ENCODE measurements around the gene JAK1. TPM values are rescaled to one million over a fixed set of nuclear protein-coding genes. Genes with fewer than 3 reads are reported as not detected.

Gene JAK1
- total RNA-seq, 1 donor from 2014 or later: 110 TPM

DNA sequence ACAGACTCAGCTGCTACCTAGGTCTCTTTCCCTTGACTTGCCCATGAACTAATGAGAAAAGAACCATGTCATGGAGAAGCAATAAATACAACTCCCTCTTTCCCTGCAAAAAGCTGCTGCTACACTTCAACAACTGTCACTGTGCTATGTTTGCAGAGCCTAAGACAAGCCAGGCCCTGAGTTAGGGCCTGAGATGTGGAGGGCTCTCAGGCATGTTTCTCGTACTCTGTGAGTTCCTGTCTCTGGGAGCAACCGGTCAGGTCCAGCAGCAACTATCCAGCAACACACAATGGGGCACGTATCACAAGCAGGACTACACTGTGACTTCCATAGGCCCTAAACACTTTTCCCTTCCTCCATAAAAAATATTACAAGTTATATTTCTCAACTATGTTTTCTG, 91.7 kb downstream of the JAK1 start:
- DNase-seq (ENCODE audit: low read depth): no peak
- H3K4me3 ChIP-seq (ENCODE audit: low read depth, low read length): no peak overlapping the region
- TF ChIP-seq, protein P1, sequence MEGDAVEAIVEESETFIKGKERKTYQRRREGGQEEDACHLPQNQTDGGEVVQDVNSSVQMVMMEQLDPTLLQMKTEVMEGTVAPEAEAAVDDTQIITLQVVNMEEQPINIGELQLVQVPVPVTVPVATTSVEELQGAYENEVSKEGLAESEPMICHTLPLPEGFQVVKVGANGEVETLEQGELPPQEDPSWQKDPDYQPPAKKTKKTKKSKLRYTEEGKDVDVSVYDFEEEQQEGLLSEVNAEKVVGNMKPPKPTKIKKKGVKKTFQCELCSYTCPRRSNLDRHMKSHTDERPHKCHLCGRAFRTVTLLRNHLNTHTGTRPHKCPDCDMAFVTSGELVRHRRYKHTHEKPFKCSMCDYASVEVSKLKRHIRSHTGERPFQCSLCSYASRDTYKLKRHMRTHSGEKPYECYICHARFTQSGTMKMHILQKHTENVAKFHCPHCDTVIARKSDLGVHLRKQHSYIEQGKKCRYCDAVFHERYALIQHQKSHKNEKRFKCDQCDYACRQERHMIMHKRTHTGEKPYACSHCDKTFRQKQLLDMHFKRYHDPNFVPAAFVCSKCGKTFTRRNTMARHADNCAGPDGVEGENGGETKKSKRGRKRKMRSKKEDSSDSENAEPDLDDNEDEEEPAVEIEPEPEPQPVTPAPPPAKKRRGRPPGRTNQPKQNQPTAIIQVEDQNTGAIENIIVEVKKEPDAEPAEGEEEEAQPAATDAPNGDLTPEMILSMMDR (conservative IDR thresholded peaks at IDR 0.05; ENCODE audit: low read depth, low read length): no peak

DNA sequence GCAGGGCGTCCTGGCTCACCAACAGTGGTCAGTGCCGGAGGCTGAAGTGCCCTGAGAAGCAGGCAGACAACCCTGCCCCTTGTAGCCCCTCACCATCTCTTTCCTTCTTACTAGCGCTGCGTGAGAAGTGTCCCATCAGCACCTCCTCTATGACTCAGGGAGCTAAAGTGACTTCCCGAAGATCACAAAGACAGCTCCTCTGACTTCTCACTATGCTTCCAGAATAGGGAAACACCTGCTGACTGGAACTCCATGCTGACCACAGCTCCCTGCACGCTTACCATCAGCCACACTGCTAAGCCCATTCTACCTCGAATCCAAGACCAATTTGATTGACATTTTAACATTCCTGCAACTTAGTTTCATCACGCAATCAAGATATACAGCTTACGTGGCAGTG, 92.8 kb downstream of the JAK1 start:
- no peak for DNase-seq (ENCODE audit: low read depth)
- no peak overlapping the region for H3K4me3 ChIP-seq (ENCODE audit: low read depth, low read length)
- TF ChIP-seq, protein P1 (conservative IDR thresholded peaks at IDR 0.05; ENCODE audit: low read depth, low read length): no peak

DNA sequence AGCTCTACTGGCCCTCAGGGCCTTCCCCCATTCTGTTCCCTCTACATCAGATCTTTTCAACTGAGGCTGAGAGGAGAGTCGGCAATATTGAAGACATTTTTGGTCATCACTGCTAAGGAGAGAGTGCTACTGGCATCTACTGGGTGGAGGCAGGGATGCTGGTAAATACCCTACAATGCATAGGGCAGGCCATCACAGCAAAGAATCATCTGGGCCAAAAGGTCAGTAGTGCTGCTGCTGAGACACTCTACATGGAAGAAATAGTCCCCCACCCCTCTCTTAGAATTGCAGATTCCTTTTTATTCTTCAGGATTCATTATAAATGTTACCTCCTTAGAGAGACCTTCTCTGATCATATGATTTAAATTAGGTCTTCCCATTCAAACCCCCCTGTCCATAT, 94.3 kb downstream of the JAK1 start:
- DNase-seq (ENCODE audit: low read depth): no peak
- TF ChIP-seq, protein P1 (conservative IDR thresholded peaks at IDR 0.05; ENCODE audit: low read depth, low read length): no peak
- H3K4me3 ChIP-seq (ENCODE audit: low read depth, low read length): no peak overlapping the region

DNA sequence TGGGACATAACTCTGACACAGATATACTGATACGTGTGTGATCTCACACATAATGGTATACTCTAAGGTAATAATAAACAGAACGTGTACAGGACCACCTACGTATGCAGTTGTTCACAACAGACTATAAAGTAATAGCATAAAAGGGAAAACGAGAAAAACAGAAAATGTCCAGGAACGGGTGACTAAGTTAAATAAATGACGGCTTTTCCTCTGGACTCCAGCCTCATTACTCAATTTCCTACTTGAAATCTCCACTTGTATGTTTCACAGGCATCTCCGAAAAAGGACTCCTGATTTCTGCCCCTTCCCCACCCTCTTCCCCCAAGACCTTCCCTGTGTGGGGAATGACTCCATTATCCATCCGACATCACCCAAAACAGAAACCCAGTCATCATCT, 95.1 kb downstream of the JAK1 start:
- TF ChIP-seq, protein P1 (conservative IDR thresholded peaks at IDR 0.05; ENCODE audit: low read depth, low read length): no peak
- no peak for DNase-seq (ENCODE audit: low read depth)
- no peak overlapping the region for H3K4me3 ChIP-seq (ENCODE audit: low read depth, low read length)

DNA sequence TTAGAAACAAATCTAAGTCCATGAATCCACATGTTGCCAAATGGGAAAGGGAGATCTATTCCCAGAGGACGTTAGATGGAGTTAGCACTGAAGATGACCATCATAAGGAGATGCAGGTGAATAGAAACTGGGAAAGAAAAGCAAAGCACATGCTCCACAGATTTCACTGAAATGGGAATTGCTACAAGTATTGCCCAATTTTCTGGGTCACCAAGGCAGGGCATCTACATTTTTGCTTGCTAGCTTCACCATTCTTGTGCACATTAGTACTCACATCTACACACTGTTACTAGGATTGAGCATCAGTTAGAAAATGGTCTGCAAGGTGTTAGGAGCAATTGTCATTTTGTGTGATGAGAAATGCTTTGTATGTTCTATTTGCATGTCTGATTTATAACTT, 99.1 kb downstream of the JAK1 start:
- TF ChIP-seq, protein P1 (conservative IDR thresholded peaks at IDR 0.05; ENCODE audit: low read depth, low read length): no peak
- H3K4me3 ChIP-seq (ENCODE audit: low read depth, low read length): no peak overlapping the region
- DNase-seq (ENCODE audit: low read depth): no peak

DNA sequence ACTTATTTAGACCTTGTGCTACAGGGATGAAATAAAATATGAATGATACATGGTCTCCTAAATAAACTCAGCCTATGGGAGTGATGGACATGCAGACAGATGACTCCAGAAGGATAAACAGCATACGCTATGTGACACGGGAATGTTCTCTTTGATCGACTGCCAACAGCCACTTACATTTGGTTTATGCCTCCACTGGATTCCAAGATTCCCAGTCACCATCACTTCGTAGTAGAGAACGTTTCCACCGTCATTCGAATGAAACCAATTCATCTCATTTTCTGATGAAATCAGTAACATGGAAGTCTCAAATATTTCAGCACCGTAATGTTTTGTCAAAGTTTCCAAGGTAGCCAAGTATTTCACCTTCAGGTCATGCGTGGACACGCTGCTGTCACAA, 99.7 kb downstream of the JAK1 start:
- TF ChIP-seq, protein P1 (conservative IDR thresholded peaks at IDR 0.05; ENCODE audit: low read depth, low read length): no peak
- H3K4me3 ChIP-seq (ENCODE audit: low read depth, low read length): no peak overlapping the region
- no peak for DNase-seq (ENCODE audit: low read depth)

DNA sequence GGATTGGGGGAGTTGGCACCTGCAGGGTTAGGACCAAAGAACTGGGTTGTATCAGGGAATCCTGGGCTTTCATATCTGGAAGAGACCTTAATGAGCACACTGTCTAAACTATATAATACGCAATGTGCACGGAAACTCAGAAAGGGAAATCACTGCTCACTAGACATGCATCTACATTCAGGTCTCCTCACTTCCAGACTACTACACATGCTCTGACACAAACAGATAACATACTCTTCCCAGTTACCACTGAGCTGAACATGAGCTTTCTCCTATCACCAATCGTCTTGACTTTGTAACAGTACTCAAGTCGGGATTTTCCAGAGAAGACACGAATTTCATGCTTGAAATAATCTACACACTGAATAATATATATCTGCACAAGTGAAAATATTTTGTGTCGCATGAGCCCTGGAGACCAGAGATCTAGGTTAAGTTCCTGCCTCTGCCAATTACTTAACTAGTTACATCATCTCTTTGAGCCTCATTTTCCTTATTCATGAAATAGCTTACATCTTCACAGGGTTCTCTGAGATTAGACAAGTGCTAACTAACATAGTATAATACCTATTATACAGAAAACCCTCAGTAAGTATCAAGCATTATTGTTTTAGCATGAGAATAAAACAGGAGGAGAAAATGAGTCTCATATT, 101.1 kb downstream of the JAK1 start:
- no peak overlapping the region for H3K4me3 ChIP-seq (ENCODE audit: low read depth, low read length)
- TF ChIP-seq, protein P1 (conservative IDR thresholded peaks at IDR 0.05; ENCODE audit: low read depth, low read length): no peak
- DNase-seq (ENCODE audit: low read depth): no peak

All from epithelial cell of proximal tubule (primary cell).